Astrocyte of the spinal cord (primary cell): ENCODE data around the gene GAK.

Experiments
- DNase-seq: peaks from one replicate; pipeline ENCODE4 v3.0.0; 2011; ENCODE audit warnings: low read depth, low spot score
- H3K4me3 ChIP-seq: 2 replicates; pipeline ENCODE4 v1.5.1; 2011; ENCODE audit warnings: low read depth, mild to moderate bottlenecking, low read length, moderate library complexity
- in situ Hi-C: cut with HindIII; loops from 2 replicates; pipeline ENCODE4 v1.10.0; 2017; ENCODE audit warnings: low sequenced_read_pairs
- TF ChIP-seq, protein P1 (sequence below): IDR thresholded peaks from 2 replicates; pipeline ENCODE4 v1.5.1; 2012; ENCODE audit warnings: low read depth, mild to moderate bottlenecking, low read length, inconsistent platforms

Gene GAK

GRCh38 chr4:955931-956381 is 23.8 kb upstream of the GAK start:
- DNase-seq = no peak
- no peak overlapping the region for H3K4me3 ChIP-seq
- in situ Hi-C loops = no loop called here
- TF ChIP-seq, protein P1, sequence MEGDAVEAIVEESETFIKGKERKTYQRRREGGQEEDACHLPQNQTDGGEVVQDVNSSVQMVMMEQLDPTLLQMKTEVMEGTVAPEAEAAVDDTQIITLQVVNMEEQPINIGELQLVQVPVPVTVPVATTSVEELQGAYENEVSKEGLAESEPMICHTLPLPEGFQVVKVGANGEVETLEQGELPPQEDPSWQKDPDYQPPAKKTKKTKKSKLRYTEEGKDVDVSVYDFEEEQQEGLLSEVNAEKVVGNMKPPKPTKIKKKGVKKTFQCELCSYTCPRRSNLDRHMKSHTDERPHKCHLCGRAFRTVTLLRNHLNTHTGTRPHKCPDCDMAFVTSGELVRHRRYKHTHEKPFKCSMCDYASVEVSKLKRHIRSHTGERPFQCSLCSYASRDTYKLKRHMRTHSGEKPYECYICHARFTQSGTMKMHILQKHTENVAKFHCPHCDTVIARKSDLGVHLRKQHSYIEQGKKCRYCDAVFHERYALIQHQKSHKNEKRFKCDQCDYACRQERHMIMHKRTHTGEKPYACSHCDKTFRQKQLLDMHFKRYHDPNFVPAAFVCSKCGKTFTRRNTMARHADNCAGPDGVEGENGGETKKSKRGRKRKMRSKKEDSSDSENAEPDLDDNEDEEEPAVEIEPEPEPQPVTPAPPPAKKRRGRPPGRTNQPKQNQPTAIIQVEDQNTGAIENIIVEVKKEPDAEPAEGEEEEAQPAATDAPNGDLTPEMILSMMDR = no peak

GRCh38 chr4:955161-955921 is 23.2 kb upstream of the GAK start:
- TF ChIP-seq, protein P1 = no peak
- no peak for DNase-seq
- in situ Hi-C loops = no loop called here
- H3K4me3 ChIP-seq = no peak overlapping the region

GRCh38 chr4:954211-955020 is 22.3 kb upstream of the GAK start:
- TF ChIP-seq, protein P1 = no peak
- in situ Hi-C loops = no loop called here
- DNase-seq = no peak
- no peak overlapping the region for H3K4me3 ChIP-seq

- no peak overlapping the region for H3K4me3 ChIP-seq
- in situ Hi-C loops = no loop called here
- TF ChIP-seq, protein P1 = no peak
- no peak for DNase-seq
These were observed 21.4 kb upstream of the GAK start for GRCh38 chr4:953574-953915.

GRCh38 chr4:952881-953573 is 20.9 kb upstream of the GAK start:
- DNase-seq = no peak
- no peak overlapping the region for H3K4me3 ChIP-seq
- TF ChIP-seq, protein P1 = no peak
- in situ Hi-C loops = no loop called here

DNA sequence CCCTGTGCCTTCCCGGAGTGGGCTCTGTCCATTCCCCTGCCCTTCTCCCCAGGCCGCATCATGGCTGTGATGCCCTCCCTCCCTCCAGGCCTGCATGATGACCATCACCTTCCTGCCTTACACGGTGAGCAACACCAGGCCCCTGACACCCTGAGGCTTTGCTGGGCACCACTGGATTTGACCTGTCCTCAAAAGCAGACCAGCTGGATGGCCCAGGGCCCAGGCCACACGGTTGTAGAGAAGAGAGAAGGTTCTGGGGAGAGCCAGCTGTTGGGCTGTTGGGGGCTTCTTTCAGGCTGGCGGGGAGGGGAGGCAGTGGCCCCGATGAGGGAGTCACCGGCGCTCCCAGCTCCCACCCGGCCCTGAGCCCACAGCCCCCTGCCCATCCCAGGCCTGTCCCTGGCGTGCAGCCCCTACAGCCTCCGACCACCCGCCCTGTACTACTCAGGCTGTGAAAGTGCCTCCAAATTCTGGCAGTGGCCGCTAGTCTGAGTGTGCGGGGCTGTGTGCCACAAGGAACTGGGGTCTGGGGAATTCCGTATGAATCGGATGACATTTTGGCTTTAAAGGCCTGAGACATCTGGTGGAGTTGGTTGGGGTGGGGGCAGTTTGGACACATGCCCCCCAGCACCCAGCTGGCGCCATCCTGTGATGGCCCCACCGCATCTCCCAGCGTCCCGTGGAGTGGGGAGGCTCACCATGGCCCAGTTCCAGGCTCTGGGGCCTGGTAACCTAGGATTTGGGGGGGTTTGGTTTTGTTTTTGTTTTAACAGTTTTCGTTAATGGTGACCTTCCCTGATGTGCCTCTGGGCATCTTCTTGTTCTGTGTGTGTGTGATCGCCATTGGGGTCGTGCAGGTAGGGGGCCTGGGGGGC is 19.7 kb upstream of the GAK start:
- H3K4me3 ChIP-seq = no peak overlapping the region
- TF ChIP-seq, protein P1 = no peak
- DNase-seq = no peak
- in situ Hi-C loops = no loop called here
